GM21367 (cell line): Measurements from ENCODE around the gene TMLHE.
"Not testable (repeated sequence)": the region's sequence is repeated elsewhere in the genome, so short reads cannot be mapped to it uniquely, and the experiment has no call there.

Experiments used
- ATAC-seq: cut with Tn5 transposase; IDR thresholded peaks from one replicate; pipeline ENCODE4 v1.9.1; 2021; ENCODE audit not compliant: unreplicated experiment

The TMLHE gene, protein sequence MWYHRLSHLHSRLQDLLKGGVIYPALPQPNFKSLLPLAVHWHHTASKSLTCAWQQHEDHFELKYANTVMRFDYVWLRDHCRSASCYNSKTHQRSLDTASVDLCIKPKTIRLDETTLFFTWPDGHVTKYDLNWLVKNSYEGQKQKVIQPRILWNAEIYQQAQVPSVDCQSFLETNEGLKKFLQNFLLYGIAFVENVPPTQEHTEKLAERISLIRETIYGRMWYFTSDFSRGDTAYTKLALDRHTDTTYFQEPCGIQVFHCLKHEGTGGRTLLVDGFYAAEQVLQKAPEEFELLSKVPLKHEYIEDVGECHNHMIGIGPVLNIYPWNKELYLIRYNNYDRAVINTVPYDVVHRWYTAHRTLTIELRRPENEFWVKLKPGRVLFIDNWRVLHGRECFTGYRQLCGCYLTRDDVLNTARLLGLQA

DNA sequence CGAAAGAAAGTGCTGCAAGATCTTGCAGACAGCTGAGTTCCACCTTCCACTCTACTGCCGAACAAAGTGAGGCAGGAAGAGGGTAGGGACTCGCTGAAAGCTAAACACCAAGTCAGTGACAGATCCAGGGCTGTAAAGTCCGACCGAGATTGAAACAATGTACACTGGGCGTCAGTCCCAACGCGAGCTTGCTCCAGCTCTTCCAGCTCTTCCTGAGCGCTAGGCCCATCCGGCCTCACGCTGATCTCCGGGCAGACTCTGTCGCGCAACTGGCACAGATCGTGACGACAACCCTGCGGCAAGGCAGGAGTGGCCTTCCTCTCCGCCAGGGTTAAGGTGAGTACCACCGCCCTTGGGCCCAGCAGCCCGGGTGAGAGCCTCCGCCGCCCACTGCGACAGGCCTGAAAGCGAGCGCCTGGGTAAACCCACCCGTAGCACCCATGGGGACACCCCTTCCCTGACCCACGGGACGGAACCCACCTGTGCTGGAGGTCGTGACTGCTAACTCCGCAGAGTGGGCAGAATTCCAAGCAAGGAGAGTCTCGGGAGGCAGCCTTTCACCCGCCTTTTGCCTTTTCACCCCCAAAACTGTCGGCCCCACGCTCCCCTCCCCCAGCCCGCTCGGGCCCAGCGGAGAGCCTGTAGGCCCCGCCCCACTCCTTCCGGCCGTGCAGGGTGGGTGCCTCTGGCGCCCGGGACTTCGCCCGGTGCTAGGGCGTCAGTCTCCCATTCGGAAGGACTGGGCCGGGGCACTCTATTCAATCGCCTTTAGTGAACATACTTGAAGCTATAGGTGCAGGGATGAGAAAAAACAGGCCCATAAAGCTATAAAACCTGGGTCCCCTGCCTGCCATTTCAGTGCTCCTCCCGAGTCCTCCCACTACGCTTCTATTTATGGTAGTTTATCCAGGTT, at the start of gene TMLHE, which contains the start of gene SPRY3:
Gene TMLHE, minus strand, starts transcription at position 641 of the 913 bp plus-strand sequence. CDS start 67,676 bp downstream, outside the sequence.
Gene SPRY3, plus strand, starts transcription at position 275 of the 913 bp plus-strand sequence.
- ATAC-seq = peak; percentile 88

DNA sequence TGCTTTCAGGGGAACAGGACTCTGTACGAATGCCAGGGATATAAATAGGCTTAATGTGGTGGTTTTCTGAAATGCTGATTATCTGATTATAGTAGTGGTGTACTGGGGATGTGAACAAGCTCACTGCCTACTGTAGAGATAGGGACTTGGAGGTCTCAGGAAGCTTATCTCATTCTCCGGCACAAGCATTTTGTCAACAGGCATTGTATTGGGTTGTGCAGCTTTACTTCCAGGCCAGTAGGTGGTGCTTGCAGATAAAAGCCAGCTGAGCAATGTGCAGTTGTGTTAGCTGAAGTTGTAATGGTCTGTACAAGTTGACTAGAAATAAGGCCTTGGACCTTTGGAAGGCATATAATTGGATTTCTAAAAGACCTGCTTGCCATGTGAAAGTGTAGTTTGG, 49.5 kb upstream of the TMLHE start:
- ATAC-seq = no peak

DNA sequence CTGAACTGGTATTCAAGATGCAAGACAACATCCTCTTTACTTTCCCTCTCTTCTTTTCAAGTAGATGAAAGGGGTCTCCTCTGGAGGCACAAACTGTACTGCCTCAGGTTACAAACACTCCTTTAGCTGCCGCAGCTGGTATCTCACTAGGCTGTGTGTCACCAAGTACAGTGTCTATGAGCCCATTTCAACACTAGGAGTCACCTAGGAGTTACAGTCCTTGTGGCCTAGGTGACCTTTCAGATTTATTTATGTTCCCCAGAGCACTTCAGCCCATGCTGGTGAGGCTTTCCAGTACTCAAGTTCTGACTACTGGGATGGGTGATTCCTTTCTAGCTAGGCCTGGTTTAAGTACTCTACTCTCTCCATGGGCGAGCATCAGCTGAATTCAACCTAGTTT, 32.4 kb upstream of the TMLHE start:
- no peak for ATAC-seq

DNA sequence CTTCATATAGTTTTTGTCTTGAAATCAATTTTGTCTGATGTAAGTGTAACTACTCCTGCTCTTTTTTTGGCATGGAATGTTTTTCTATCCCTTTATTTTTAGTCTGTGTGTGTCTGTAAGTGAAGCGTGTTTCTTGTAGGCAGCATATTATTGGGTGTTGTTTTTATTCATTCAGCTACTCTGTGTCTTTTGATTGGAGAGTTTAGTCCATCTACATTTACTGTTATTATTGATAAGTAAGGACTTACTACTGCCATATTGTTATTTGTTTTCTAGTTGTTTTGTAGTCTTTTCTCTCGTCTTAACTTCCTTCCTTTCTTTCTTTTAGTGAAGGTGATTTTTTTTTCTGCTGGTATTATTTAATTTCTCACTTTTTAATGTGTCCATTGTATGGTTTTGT, 30.5 kb upstream of the TMLHE start:
- ATAC-seq = no peak

DNA sequence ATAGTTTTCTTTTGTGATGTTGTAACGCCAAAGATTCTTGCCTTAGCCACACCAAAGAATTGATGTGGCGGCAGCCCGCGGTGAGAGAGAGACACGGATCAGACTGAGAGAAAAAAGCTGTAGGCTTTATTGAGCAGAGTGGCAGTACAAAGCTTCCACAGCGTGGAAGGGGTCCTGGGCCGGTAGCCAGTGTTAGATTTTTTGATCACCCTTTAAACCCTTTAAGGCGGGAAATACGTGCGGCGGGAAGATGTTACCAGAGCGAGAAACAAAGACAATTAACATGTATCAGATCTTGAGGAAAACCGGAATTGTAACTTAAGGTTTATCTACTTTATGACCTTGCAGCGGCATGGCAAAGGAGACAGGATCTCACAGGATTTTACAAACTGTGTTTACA, 28.6 kb upstream of the TMLHE start:
- not testable (repeated sequence) for ATAC-seq

DNA sequence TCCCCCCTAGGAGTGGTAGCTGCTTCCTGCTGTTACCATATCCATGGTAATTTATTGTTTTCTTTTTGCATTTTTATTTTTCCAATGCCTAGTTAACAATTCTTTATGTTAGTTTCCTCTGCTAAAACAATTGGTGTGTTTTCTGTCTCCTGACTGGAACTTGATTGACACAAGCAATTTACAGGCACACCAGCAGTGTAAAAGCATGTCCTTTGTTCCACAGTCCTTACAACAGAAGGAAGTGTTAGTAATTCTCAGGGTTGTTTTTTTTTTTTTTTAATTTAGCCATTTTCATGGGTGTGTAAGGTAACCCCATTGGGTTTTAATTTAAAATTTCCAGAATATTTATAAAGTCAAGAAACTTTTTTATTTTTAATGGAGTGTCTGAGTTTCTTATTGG, 25.0 kb upstream of the TMLHE start:
- no peak for ATAC-seq

DNA sequence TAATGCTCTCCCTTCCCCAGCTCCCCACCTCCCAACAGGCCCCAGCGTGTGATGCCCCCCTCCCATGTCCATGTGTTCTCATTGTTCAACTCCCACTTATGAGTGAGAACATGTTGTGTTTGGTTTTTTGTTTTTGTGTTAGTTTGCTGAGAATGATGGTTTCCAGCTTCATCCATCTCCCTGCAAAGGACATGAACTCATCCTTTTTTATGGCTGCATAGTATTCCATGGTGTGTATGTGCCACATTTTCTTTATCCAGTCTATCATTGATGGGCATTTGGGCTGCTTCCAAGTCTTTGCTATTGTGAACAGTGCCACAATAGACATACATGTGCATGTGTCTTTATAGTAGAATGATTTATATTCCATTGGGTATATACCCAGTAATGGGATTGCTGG, 22.3 kb upstream of the TMLHE start:
- ATAC-seq = not testable (repeated sequence)

DNA sequence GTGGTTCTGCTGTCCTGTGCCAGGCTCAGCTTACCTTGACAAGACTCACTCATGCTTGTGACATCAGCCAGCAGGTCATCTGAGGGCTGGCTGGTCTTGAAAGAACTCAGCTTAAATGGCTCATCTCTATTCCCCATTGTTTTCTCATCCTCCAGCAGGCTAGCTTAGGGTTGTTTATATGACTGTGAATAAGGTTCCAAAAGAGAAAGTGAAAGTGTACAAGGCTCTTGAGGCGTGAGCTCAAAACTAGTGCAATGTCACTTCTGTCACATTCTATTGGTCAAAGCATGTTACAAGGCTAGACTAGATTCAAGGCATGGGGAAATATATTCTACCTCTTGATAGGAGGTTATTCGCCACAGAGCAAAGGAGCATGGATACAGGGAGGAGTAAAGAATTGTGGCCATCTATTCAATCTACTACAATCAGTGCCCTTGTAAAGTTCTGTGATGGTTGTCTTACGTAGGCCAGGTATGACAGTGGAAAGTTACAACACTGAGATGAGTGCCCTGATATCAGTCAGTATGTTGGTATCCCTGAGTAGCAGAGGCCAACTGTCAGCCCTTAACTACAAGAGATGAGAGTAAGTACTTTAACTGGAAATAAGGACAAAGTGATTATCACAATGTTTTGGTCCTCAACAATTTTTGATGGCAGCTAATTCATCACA, 19.8 kb upstream of the TMLHE start:
- ATAC-seq = peak; percentile 67

DNA sequence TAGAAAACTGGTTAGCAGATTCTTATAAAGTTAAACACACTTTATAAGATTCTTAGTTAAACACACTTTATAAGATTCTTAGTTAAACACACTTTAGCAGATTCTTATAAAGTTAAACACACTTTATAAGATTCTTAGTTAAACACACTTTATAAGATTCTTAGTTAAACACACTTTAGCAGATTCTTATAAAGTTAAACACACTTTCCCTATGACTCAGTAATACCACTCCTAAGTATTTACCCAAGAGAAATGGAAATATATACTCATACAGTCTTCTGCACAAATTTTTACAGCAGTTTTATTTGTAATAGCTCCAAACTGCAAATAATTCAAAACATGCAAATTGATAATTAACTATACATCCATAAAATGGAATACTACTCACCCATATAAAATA, 7.4 kb upstream of the TMLHE start:
- not testable (repeated sequence) for ATAC-seq

DNA sequence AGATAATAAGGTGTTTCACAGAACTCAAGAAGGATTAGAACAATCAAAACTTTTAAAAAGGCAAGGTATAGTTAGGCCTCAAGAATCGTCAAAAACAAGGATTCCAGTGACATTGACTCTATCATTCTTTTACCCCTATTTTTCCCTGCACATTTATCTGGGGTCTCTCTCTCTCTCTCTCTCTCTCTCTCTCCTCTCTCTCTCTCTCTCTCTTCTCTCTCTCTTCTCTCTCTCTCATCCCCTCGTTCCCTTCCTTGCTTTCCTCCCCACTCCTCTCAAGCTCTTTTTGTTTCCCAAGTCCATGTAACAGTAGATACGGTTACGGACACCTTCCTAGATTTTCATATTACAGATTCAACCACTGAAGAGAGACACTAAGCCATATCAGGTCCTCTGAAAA, 3.2 kb upstream of the TMLHE start:
- ATAC-seq = no peak

DNA sequence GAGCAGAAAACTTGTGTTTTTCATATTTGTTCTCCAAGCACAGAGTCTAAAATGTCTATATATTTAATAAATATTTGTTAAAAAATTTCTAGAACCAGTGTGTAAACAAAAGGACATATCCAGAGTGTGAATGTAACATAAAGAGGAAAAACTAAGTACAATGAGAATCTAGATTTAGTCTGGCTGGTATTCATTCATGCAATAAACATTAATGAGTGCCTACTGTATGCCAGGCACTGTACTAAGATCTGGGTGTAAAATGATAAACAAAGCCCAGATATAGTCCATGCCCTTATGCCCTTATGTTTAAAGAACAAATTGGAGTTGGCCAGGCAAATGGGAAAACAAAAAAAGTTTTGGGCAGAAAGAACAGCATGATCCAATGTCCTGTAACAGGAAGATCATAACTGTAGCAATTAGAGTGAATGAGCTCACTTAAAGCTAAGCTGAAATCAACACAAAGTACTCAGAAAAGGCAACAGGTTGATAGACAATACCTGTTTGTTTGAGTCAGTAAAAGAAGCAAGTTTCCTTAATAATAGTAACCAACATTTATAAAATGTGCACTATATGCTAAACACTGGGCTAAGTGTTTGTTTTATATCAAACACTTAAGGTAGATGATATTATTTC, 1.3 kb upstream of the TMLHE start:
- ATAC-seq = no peak

DNA sequence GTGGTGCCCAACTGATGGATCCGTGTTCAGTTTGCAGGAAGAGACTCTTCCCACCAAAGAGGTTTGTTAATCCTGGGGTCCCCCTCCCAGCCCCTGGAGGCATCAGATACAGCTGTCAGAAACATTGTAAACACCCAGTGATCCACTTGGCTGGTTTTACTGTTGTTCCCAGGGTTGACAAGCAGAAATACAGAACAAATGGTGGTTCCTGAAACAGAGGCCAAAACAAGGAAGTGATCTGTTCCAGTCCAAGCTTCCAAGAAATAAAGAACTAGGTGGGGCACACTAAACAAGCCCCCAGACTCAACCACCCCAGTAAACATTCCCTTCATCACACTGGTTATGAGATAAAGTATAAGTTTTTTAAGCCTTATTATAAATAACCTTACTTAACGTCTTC, 1.4 kb downstream of the TMLHE start:
- no peak for ATAC-seq

DNA sequence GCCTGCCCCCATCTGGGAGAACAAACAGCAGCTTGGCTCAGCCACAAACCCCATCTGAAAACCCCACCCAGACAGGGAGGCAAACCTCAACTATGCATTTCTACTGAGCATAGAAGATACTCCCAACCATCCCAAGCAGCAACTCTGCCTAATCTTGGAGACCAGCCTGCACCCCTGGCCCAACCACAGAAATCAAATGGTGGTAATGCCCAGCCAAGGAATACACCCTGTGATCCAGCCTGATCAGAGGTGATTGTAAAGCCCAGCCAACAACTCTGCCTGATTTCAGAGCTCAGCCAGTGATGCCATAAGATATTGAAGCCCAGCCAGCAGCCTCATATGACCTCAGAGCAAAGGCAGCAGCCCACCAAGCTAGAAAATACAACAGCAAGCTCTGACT, 19.8 kb downstream of the TMLHE start:
- no peak for ATAC-seq

DNA sequence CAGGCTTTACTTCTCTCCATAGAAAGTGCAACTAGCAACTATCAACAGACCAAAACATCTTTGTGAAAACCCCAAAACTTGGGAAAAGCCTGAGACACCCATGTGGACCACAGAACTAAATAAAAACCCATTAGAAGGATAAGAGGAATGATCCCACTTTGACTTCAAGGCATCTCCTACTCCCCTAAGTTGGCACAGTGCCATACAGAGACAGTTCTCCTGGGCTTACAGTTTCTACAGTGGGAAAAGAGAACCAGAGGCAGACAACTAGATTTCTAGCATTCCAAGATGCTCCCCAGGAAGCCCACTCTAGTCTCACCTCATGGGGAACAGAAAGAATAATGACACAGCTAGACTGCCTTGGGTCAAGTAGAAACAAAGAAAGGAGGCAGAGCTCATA, 20.4 kb downstream of the TMLHE start:
- ATAC-seq = no peak

DNA sequence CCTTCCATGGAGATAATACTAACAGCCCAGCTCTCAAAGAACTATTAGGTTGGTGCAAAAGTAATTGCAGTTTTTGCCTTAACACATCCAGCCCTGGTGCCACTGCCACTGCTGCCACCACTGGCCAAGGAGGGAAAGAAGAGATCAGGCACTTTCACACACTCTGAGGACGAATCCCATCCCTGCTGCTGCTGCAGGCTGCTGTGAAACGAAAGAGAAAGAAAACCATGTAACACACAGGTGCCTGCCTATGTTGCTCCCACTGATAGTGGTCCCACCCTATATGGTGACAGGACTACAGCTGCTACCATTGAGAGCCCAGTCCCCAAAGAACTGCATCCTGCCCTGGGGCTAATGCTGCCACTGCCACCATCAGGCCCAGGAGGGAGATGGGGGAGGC, 35.1 kb downstream of the TMLHE start:
- ATAC-seq = no peak

DNA sequence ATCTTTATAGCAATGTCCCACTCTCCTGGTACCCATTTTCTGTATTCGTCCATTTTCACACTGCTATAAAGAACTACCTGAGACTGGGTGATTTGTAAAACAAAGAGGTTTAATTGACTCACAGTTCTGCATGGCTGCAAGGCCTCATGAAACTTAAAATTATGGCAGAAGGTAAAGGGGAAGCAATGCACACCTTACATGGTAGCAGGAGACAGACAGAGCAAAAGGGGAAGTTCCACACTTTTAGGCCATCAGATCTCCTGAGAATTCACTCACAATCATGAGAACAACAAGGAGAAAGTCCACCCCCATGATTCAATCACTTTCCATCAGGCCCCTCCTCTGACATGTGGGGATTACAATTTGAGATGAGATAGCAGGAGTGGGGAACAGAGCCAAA, 49.7 kb downstream of the TMLHE start:
- no peak for ATAC-seq

DNA sequence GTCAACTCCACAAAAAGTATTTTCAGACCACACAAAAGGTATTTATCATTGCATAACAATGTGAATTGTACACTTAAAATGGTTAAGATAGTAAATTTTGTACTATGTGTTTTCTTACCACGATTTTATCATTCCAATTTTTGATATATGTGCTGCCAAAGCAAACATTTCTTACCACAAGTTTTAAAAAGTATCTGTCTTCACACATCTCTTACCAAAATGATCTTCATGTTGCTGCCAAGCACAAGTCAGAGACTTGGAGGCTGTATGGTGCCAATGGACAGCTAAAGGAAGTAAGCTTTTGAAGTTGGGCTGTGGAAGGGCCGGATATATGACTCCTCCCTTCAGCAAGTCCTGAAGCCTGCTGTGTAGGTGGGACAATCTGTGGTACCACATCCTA, 67.9 kb downstream of the TMLHE start:
- no peak for ATAC-seq

DNA sequence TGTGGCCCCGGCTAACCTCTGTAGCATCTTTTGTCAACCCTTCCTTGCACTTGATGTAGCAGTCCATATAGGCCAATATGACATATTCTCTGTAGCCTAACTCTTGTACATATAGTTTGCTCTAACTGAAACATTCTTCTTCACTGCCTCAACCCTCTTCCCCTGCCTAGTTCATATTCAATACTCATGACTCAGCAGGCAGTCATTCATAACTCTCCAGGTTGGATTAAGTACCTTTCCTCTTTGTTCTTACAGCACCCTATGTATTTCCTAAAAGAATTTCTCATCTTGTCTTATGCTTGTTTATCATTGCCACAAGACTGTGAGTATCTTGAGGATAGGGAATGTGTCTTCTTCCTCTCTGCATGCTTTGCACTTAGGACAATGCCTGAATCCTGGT, 76.9 kb downstream of the TMLHE start:
- no peak for ATAC-seq

DNA sequence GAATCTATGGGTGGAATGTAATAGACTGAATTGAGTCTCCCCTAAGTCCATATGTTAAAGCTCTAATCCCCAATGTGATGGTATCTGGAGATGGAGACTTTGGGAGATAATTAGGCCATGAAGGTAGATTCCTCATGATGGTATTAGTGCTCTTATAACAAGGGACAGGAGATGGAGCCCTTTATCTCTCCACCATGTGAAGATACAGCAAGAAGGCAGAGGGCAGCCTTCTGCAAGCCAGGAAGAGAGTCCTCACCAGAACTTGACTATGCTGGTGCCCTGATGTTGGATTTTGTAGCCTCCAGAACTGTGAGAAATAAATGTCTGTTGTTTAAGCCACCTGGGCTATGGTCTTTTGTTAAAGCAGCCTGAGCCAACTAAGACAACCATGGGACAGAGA, 78.0 kb downstream of the TMLHE start:
- ATAC-seq = no peak

DNA sequence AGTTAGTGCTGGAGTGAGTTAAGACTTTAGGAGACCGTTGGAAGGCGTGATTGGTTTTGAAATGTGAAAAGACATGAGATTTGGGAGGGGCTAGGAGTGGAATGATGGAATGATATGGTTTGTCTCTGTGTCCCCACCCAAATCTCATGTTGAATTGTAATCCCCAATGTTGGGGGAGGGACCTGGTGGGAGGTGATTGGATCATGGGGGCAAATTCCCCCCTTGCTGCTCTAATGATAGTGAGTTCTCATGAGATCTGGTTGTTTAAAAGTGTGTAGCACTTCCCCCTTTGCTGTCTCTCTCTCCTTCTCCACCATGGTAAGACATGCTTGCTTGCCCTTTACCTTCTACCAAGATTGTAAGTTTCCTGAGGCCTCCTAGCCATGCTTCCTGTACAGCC, 85.7 kb downstream of the TMLHE start:
- not testable (repeated sequence) for ATAC-seq

DNA sequence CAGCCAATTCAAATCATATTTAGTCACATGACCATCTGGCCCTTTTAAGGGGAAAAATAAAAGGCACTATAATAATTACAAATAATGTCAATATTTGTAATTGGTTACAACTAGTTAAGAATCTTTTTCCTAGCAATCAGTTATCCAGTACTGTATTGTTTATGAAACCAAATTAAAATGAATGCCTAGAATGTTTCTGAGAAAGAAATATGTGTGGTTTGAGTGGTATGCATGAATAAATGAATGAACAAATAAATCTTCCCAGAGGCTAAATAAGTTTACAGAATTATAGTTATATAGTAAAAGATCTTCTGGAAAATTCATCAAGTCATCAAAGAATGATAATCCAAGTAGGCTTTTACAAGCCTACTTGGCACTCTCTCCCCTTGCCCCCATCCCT, 98.5 kb downstream of the TMLHE start:
- ATAC-seq = no peak
